GM12874 (cell line): Measurements from ENCODE around the gene SPATA33.

ENCODE experiments used
- TF ChIP-seq, protein P1 (sequence below): IDR thresholded peaks from 2 replicates; pipeline ENCODE4 v1.5.1; 2011; ENCODE audit warnings: low read depth, mild to moderate bottlenecking, control low read depth, low read length, moderate library complexity; ENCODE audit not compliant: insufficient read depth

SPATA33 gene

DNA sequence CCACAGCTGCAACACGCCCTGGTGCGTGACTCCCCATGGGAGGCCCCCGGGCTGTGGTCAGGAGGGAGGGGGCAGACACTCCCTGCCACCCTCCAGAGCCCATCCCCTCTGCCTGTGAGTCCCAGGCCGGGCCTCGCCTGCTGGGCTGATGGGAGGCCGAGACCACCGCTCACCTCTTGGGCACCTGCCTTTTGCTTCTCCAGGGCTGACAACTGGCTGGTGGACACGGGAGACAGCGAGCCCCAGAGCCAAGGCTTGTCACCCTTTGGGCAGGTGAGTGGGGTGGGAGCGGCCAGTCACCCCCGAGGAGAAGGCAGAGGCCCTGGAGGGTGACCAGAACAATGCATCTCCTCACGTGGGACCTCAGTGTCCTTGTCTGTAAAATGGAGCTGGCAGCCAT, 21.0 kb upstream of the SPATA33 start:
- TF ChIP-seq, protein P1, sequence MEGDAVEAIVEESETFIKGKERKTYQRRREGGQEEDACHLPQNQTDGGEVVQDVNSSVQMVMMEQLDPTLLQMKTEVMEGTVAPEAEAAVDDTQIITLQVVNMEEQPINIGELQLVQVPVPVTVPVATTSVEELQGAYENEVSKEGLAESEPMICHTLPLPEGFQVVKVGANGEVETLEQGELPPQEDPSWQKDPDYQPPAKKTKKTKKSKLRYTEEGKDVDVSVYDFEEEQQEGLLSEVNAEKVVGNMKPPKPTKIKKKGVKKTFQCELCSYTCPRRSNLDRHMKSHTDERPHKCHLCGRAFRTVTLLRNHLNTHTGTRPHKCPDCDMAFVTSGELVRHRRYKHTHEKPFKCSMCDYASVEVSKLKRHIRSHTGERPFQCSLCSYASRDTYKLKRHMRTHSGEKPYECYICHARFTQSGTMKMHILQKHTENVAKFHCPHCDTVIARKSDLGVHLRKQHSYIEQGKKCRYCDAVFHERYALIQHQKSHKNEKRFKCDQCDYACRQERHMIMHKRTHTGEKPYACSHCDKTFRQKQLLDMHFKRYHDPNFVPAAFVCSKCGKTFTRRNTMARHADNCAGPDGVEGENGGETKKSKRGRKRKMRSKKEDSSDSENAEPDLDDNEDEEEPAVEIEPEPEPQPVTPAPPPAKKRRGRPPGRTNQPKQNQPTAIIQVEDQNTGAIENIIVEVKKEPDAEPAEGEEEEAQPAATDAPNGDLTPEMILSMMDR = no peak

DNA sequence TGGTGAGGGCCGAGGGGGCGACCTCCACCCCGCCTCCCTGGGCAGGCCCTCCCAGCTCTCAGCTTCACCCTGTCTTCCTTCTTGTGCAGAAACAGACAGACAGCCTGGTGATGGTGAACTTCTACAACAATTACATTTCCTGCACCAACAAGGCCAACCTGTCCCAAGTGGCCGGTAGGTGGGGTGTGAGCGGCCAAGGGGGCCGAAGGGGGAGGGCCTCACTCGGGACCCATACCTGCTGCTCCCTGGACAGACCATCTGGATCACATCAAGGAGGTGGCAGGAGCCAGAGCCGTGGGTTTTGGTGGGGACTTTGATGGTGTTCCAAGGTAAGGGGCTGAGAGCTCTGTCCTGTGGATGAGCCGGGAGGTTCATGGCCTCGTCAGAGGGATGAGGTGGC, 20.3 kb upstream of the SPATA33 start:
- TF ChIP-seq, protein P1 = no peak

DNA sequence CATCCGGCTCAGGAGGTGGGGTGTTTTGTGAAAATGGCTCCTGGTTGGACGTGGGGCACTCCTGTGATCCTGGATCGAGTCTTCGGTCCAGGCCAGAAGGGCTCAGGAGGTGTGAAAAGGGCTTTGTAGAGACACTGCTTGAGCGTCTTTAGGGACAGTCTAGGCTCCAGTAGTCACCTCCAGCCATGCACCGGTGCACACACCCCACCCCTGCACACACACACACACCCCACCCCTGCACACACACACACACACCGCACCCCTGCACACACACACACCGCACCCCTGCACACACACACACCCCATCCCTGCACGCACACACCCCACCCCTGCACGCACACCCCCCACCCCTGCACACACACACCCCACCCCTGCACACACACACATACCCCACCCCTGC, 19.2 kb upstream of the SPATA33 start:
- TF ChIP-seq, protein P1 = no peak

DNA sequence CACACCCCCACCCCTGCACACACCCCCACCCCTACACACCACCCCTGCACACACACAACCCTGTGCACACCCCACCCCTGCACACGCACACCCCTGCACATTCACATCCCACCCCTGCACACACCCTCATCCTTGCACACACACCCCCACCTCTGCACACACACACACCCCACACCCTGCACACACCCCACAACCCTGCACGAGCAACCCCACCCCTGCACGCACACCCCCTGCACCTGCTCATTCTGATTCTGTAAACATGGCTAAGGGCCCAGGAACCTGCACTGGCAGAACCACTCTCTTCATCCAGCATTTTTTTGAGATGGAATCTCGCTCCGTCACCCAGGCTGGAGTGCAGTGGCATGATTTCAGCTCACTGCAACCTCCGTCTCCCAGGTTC, 18.3 kb upstream of the SPATA33 start:
- TF ChIP-seq, protein P1 = no peak

DNA sequence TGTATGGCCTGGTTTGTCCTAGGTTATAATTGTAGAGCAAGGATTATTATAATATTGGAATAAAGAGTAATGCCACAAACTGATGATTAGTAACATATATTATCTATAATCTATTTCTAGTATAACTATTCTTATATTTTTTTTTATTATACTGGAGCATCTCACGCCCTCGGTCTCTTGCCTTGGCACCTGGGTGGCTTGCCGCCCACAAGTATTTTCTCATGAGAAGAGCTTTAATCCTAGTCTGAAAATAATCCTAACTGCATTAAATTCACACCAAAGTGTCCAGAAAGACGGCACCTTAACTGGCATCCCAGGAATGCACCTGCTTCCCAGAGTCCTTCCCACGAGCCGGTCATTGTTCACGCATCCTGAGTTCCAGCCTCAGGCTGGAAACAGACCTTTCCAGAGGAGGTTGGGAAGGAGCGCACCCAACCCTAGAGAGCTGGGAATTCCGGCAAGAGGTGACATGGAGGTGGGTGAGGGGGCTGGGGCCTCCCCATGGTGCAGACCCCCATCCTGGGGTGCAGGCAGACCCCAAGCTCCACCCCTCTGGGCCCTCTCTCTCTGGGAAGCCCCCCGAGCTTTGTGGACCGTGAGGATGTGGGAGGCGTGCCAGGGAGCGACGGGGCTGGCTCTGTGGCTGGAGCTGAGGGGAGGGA, 16.0 kb upstream of the SPATA33 start:
- TF ChIP-seq, protein P1 = no peak

DNA sequence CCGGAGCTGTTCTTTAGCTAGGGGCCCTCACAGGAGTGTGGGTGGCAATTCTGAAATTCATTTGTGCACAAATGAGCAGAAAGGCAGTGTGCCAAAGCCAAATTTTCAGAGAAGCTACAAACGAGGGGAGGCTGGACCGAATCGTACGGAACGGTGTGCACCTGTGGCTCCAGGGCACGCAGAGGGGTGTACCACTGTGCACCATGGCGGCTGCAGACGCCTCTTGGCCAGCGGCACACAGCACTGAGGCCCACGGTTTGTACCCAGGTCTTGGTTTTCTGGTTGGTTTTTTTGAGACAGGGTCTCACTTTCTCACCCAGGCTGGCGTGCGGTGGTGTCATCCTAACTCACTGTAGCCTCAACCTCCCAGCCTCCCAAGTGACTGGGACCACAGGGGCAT, 15.1 kb upstream of the SPATA33 start:
- TF ChIP-seq, protein P1 = no peak

DNA sequence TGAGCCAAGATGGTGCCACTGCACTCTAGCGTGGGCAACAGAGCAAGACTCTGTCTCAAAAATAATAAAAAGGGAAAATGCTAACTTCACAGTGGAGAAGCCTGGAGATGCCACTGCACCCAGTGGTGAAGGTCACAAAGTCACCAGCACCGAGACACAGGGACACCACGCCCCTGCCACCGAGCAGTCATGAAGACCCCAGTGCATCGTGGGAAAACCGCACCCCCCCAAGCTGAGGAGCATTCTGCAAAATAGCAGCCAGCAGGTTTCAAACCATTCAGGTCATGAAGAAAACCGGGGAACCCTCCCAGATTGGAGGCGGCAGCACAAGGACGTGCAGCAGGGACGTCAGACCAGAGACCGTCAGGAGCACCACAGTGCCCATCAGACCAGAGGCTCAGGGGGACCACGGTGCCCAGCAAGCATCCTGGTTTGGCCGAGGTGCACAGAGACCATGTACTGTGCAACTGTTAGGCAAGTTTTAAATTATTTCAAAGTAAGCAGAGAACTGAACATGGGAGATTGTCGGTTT, 13.8 kb upstream of the SPATA33 start:
- TF ChIP-seq, protein P1 = no peak
